Measurements from ENCODE around the gene SPRN.

GRCh38 chr10:133458021-133458709 lies 33.7 kb upstream of the SPRN start:
- no peak for TF ChIP-seq EZH2 (IDR thresholded peaks at IDR 0.05; ENCODE audit: insufficient read depth, low read length)
- TF ChIP-seq CTCF (IDR thresholded peaks at IDR 0.05; ENCODE audit: insufficient read depth, low read depth, low read length): no peak

Measured in astrocyte (in vitro differentiated cells and primary cell).